ENCODE results near the gene LTB. TPM values are rescaled to one million over a fixed set of nuclear protein-coding genes. Genes with fewer than 3 reads are reported as not detected.
A peak's percentile ranks its signal among the peaks of the same experiment; 100 is the strongest.

LTB gene
- total and polyA plus RNA-seq, 2 of the 13 experiments (the other 11 are each of a cell fraction or from before 2014, with no cell fraction given), result 0.09 to 0.22 TPM

DNA sequence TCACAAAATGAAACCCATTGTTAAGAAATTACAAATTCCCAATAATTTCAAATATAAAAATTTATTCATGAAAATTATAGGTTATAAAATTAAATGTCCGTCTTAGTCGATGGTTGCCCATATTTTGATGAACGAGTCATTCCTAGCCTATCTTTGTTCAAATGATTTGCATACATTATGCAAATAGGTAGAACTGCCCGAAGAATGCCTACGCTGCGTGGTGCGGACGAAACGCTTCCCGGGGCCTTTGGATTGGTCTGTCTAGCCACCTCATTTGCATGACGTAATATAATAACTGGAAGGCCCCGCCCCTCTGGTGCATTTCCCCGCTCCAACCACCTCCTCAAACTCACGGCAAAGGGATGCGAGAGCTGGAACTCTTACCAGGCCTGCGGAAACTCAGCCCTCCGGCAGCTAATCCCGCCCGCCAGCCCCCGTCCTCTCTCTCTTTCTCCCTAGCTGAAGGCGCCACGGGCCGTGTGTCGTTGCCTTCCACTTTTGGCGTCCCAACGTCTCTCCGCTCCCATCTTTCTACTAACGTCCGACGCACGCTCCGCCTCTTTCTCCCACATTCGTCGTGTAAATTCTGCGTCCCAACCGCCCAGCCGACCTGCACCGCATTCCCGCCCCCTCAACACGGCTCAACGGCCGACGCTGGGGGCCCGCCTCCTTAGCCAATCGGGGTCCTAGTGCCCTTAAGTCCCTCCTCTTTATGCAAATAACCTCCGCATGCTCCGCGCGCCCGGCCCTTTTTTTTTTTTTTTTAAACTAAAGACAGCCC lies 37.8 kb upstream of the LTB start (continued):
- TF ChIP-seq ZNF570 (CRISPR knock-in tag; IDR thresholded peaks at IDR 0.05; ENCODE audit: borderline replicate concordance) (no peak), ZMYM2 (CRISPR knock-in tag; IDR thresholded peaks at IDR 0.05) (0 out of 2 replicates have a peak, but pooled peaks have one; percentile 5), GATA4 (IDR thresholded peaks at IDR 0.05; ENCODE audit: borderline replicate concordance, low read depth) (peak; percentile 47; the same call in 1 of the 2 replicates), ZNF782 (CRISPR knock-in tag; IDR thresholded peaks at IDR 0.05; ENCODE audit: borderline replicate concordance) (peak; percentile 87; the same call in 1 of the 2 replicates), MAZ (IDR thresholded peaks at IDR 0.05; ENCODE audit: borderline replicate concordance, low read depth, low read length) (no peak; the same call in 1 of the 2 replicates), MAZ (CRISPR knock-in tag; IDR thresholded peaks at IDR 0.05; ENCODE audit: low read depth) (0 out of 2 replicates have a peak, but pooled peaks have one; percentile 45), FOXK2 (IDR thresholded peaks at IDR 0.05) (peak; percentile 47; the same call in 1 of the 2 replicates), AGO1 (IDR thresholded peaks at IDR 0.05; ENCODE audit: low read depth, low read length, poor library complexity, severe bottlenecking) (peak; percentile 66), SMAD3 (CRISPR knock-in tag; IDR thresholded peaks at IDR 0.05) (no peak), DNMT3B (CRISPR knock-in tag; conservative IDR thresholded peaks at IDR 0.05) (no peak), MIER3 (CRISPR knock-in tag; IDR thresholded peaks at IDR 0.05; ENCODE audit: borderline replicate concordance) (no peak), SALL1 (CRISPR knock-in tag; IDR thresholded peaks at IDR 0.05) (peak; percentile 73), ZNF33B (CRISPR knock-in tag; IDR thresholded peaks at IDR 0.05) (no peak), NFATC3 (CRISPR knock-in tag; IDR thresholded peaks at IDR 0.05) (no peak), MXD4 (CRISPR knock-in tag; IDR thresholded peaks at IDR 0.05) (peak; percentile 52; the same call in 1 of the 2 replicates), HOXD1 (CRISPR knock-in tag; IDR thresholded peaks at IDR 0.05) (peak; percentile 79; the same call in 1 of the 2 replicates), HMG20B (CRISPR knock-in tag; conservative IDR thresholded peaks at IDR 0.05) (no peak)
- TF ChIP-seq, protein P1, sequence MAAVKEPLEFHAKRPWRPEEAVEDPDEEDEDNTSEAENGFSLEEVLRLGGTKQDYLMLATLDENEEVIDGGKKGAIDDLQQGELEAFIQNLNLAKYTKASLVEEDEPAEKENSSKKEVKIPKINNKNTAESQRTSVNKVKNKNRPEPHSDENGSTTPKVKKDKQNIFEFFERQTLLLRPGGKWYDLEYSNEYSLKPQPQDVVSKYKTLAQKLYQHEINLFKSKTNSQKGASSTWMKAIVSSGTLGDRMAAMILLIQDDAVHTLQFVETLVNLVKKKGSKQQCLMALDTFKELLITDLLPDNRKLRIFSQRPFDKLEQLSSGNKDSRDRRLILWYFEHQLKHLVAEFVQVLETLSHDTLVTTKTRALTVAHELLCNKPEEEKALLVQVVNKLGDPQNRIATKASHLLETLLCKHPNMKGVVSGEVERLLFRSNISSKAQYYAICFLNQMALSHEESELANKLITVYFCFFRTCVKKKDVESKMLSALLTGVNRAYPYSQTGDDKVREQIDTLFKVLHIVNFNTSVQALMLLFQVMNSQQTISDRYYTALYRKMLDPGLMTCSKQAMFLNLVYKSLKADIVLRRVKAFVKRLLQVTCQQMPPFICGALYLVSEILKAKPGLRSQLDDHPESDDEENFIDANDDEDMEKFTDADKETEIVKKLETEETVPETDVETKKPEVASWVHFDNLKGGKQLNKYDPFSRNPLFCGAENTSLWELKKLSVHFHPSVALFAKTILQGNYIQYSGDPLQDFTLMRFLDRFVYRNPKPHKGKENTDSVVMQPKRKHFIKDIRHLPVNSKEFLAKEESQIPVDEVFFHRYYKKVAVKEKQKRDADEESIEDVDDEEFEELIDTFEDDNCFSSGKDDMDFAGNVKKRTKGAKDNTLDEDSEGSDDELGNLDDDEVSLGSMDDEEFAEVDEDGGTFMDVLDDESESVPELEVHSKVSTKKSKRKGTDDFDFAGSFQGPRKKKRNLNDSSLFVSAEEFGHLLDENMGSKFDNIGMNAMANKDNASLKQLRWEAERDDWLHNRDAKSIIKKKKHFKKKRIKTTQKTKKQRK (IDR thresholded peaks at IDR 0.05; ENCODE audit: low read length), result no peak
- TF ChIP-seq, protein P2, sequence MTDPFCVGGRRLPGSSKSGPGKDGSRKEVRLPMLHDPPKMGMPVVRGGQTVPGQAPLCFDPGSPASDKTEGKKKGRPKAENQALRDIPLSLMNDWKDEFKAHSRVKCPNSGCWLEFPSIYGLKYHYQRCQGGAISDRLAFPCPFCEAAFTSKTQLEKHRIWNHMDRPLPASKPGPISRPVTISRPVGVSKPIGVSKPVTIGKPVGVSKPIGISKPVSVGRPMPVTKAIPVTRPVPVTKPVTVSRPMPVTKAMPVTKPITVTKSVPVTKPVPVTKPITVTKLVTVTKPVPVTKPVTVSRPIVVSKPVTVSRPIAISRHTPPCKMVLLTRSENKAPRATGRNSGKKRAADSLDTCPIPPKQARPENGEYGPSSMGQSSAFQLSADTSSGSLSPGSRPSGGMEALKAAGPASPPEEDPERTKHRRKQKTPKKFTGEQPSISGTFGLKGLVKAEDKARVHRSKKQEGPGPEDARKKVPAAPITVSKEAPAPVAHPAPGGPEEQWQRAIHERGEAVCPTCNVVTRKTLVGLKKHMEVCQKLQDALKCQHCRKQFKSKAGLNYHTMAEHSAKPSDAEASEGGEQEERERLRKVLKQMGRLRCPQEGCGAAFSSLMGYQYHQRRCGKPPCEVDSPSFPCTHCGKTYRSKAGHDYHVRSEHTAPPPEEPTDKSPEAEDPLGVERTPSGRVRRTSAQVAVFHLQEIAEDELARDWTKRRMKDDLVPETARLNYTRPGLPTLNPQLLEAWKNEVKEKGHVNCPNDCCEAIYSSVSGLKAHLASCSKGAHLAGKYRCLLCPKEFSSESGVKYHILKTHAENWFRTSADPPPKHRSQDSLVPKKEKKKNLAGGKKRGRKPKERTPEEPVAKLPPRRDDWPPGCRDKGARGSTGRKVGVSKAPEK (CRISPR knock-in tag; IDR thresholded peaks at IDR 0.05; ENCODE audit: borderline replicate concordance), result no peak
- TF ChIP-seq, protein P3, sequence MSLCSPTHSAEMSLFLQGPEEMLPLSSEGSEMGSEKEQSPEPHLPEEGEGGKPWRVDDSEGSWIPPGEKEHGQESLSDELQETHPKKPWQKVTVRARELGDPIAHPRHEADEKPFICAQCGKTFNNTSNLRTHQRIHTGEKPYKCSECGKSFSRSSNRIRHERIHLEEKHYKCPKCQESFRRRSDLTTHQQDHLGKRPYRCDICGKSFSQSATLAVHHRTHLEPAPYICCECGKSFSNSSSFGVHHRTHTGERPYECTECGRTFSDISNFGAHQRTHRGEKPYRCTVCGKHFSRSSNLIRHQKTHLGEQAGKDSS (CRISPR knock-in tag; IDR thresholded peaks at IDR 0.05; ENCODE audit: borderline replicate concordance, low read depth), result no peak
- TF ChIP-seq, protein P4, sequence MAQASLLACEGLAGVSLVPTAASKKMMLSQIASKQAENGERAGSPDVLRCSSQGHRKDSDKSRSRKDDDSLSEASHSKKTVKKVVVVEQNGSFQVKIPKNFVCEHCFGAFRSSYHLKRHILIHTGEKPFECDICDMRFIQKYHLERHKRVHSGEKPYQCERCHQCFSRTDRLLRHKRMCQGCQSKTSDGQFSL (CRISPR knock-in tag; IDR thresholded peaks at IDR 0.05), result 0 out of 2 replicates have a peak, but pooled peaks have one; percentile 9
